Measurements from ENCODE around the gene STKLD1. TPM values are rescaled to one million over a fixed set of nuclear protein-coding genes. Genes with fewer than 3 reads are reported as not detected.

The STKLD1 gene
- total RNA-seq, 1 donor from 2014 or later = under 0.01 TPM

- no peak overlapping the region for H3K4me3 ChIP-seq (ENCODE audit: low read depth, low read length)
- H3K27me3 ChIP-seq (ENCODE audit: control insufficient read depth, insufficient read depth, low read length) = peaks cover 5% of the 10 kb centered on the region
- no peak for TF ChIP-seq CTCF (IDR thresholded peaks at IDR 0.05; ENCODE audit: insufficient read depth, low read length, severe bottlenecking)
- FAIRE-seq (no peak), DNase-seq (ENCODE audit: low read depth) (no peak)
- H3K36me3 ChIP-seq (ENCODE audit: control insufficient read depth, insufficient read depth, low read length) = no peaks in the 10 kb centered on the region
Measured at GRCh38 chr9:133423216-133423615, 47.0 kb downstream of the STKLD1 start.

GRCh38 chr9:133424187-133424586 is 48.0 kb downstream of the STKLD1 start:
- DNase-seq (ENCODE audit: low read depth) (no peak), FAIRE-seq (no peak)
- peaks cover 5% of the 10 kb centered on the region for H3K27me3 ChIP-seq (ENCODE audit: control insufficient read depth, insufficient read depth, low read length)
- H3K36me3 ChIP-seq (ENCODE audit: control insufficient read depth, insufficient read depth, low read length) = no peaks in the 10 kb centered on the region
- TF ChIP-seq CTCF (IDR thresholded peaks at IDR 0.05; ENCODE audit: insufficient read depth, low read length, severe bottlenecking) = no peak
- H3K4me3 ChIP-seq (ENCODE audit: low read depth, low read length) = no peak overlapping the region

- FAIRE-seq (no peak), DNase-seq (ENCODE audit: low read depth) (no peak)
- H3K36me3 ChIP-seq (ENCODE audit: control insufficient read depth, insufficient read depth, low read length) = no peaks in the 10 kb centered on the region
- TF ChIP-seq CTCF (IDR thresholded peaks at IDR 0.05; ENCODE audit: insufficient read depth, low read length, severe bottlenecking) = no peak
- H3K27me3 ChIP-seq (ENCODE audit: control insufficient read depth, insufficient read depth, low read length) = peaks cover 5% of the 10 kb centered on the region
- H3K4me3 ChIP-seq (ENCODE audit: low read depth, low read length) = no peak overlapping the region
Measured at GRCh38 chr9:133425049-133425632, 49.0 kb downstream of the STKLD1 start.

- H3K36me3 ChIP-seq (ENCODE audit: control insufficient read depth, insufficient read depth, low read length) = no peaks in the 10 kb centered on the region
- DNase-seq (ENCODE audit: low read depth) (no peak), FAIRE-seq (no peak)
- H3K4me3 ChIP-seq (ENCODE audit: low read depth, low read length) = no peak overlapping the region
- no peak for TF ChIP-seq CTCF (IDR thresholded peaks at IDR 0.05; ENCODE audit: insufficient read depth, low read length, severe bottlenecking)
- peaks cover 5% of the 10 kb centered on the region for H3K27me3 ChIP-seq (ENCODE audit: control insufficient read depth, insufficient read depth, low read length)
Measured at GRCh38 chr9:133426011-133426410, 49.8 kb downstream of the STKLD1 start.

- no peak for TF ChIP-seq CTCF (IDR thresholded peaks at IDR 0.05; ENCODE audit: insufficient read depth, low read length, severe bottlenecking)
- Histone ChIP-seq H3K36me3 (ENCODE audit: control insufficient read depth, insufficient read depth, low read length) (no peaks in the 10 kb centered on the region), H3K27me3 (ENCODE audit: control insufficient read depth, insufficient read depth, low read length) (peaks cover 5% of the 10 kb centered on the region), H3K4me3 (ENCODE audit: low read depth, low read length) (no peak overlapping the region)
- FAIRE-seq (no peak), DNase-seq (ENCODE audit: low read depth) (no peak)
Measured at GRCh38 chr9:133427658-133428348, 51.6 kb downstream of the STKLD1 start.
